MM.1S (cell line): ENCODE data around the gene KRTAP5-8.

ENCODE experiments used
- EZH2 ChIP-seq: fragments of 300-600 bp; sonication (generic); optimal IDR thresholded peaks from 2 replicates; pipeline ENCODE3; 2017; ENCODE audit warnings: low read depth, mild to moderate bottlenecking, antibody characterized with exemption, low read length, mixed read lengths
- EZH2phosphoT487 ChIP-seq: fragments of 300-600 bp; sonication (generic); IDR thresholded peaks from 2 replicates; pipeline ENCODE4 v1.6.1; 2018; ENCODE audit warnings: antibody characterized with exemption, low read length
- TF ChIP-seq, protein P1 (sequence below): fragments of 300-600 bp; sonication (generic); IDR thresholded peaks from 2 replicates; pipeline ENCODE4 v1.5.1; 2016; ENCODE audit warnings: antibody characterized with exemption, low read length, mixed read lengths

DNA sequence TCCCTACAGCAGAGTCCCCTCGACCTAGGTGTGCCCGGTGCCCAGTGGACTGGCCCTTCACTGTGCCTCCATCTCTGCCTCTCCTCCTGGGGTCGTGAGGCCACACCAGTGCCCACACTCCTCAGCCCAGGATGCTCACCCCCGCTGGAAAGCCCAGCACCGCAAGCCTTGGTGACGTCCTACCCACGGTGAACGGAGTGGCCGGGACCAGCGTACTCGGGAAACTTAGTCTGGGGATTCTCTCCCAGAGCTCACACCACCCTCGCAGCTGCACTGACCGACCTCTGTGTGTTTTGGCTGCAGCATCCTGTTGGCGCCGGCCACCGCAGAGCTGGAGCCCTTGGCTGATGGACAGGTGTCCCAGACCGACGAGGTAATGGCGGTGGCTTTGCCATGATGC lies 46.3 kb upstream of the KRTAP5-8 start:
- TF ChIP-seq, protein P1, sequence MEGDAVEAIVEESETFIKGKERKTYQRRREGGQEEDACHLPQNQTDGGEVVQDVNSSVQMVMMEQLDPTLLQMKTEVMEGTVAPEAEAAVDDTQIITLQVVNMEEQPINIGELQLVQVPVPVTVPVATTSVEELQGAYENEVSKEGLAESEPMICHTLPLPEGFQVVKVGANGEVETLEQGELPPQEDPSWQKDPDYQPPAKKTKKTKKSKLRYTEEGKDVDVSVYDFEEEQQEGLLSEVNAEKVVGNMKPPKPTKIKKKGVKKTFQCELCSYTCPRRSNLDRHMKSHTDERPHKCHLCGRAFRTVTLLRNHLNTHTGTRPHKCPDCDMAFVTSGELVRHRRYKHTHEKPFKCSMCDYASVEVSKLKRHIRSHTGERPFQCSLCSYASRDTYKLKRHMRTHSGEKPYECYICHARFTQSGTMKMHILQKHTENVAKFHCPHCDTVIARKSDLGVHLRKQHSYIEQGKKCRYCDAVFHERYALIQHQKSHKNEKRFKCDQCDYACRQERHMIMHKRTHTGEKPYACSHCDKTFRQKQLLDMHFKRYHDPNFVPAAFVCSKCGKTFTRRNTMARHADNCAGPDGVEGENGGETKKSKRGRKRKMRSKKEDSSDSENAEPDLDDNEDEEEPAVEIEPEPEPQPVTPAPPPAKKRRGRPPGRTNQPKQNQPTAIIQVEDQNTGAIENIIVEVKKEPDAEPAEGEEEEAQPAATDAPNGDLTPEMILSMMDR: no peak
- TF ChIP-seq EZH2phosphoT487 (no peak), EZH2 (no peak)
